ENCODE measurements around the gene HSPB6. TPM values are rescaled to one million over a fixed set of nuclear protein-coding genes. Genes with fewer than 3 reads are reported as not detected.

HSPB6 gene
- total and polyA plus RNA-seq, 2 donors from 2014 or later = 53.1 to 64.3 TPM

DNA sequence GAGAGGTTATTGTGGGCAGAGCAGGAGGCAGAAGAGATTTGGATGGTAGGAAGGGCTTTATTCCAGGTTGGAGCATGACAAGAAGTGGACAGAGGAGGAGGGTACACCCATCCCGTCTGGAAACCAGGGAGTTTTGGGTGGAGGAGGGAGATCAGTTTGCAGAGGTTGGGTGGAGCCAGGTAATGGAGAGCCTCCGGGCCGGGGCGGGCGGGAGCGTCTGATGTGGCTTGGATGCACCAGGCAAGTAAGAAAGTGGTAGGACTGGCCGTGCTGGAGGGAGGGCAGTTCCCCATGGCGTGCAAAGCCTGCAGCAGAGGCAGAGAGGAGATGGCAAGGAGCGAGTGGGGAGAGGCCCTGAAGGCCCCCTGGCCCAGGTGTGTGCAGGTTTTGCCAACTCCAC, 25.5 kb downstream of the HSPB6 start:
- H3K9ac ChIP-seq (ENCODE audit: low read length in 3 of 3) = no peak overlapping the region
- H3K4me3 ChIP-seq (ENCODE audit: low read length in 3 of 3) = no peak overlapping the region
- TF ChIP-seq, protein P1, sequence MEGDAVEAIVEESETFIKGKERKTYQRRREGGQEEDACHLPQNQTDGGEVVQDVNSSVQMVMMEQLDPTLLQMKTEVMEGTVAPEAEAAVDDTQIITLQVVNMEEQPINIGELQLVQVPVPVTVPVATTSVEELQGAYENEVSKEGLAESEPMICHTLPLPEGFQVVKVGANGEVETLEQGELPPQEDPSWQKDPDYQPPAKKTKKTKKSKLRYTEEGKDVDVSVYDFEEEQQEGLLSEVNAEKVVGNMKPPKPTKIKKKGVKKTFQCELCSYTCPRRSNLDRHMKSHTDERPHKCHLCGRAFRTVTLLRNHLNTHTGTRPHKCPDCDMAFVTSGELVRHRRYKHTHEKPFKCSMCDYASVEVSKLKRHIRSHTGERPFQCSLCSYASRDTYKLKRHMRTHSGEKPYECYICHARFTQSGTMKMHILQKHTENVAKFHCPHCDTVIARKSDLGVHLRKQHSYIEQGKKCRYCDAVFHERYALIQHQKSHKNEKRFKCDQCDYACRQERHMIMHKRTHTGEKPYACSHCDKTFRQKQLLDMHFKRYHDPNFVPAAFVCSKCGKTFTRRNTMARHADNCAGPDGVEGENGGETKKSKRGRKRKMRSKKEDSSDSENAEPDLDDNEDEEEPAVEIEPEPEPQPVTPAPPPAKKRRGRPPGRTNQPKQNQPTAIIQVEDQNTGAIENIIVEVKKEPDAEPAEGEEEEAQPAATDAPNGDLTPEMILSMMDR (IDR thresholded peaks at IDR 0.05; ENCODE audit: borderline replicate concordance, extremely low read depth, insufficient read depth) = no peak
- no peak for DNase-seq
- H3K36me3 ChIP-seq (ENCODE audit: control insufficient read depth in 2 of 3, insufficient read depth in 3 of 3, low read length in 3 of 3) = peaks cover 2 to 68% (median 34%) of the 10 kb centered on the region in 3 donors
- H3K27me3 ChIP-seq (ENCODE audit: control insufficient read depth, insufficient read depth, low read length) = no peaks in the 10 kb centered on the region
- no peaks in the 10 kb centered on the region for H3K9me3 ChIP-seq (ENCODE audit: control insufficient read depth in 2 of 3, insufficient read depth in 1 of 3, low read length in 3 of 3)
- FAIRE-seq = no peak
- no peak overlapping the region for H3K27ac ChIP-seq (ENCODE audit: low read depth in 2 of 2, low read length in 2 of 2)
- intact Hi-C loops (cut with DNase I) = no loop called here
- no peaks in the 10 kb centered on the region for H3K4me1 ChIP-seq (ENCODE audit: control insufficient read depth in 2 of 3, insufficient read depth in 2 of 3, low read depth in 1 of 3, low read length in 3 of 3)

DNA sequence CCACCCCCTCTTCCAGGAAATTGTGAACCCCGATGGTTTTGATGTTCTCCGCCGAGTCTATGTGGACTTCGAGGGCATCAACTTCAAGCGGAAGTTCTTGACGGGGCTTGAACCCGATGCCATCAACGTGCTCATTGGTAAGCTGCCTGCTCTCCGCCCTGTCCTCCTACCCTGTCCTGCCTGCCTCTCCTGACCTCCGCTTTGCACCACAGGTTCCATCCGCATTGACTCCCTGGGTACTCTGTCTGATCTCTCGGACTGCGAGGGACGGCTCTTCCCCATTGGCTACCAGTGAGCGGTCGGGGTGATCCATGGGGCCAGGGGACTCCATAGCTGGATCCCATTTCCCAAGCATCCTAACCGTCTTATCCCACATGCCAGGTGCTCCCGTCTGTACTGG, 26.5 kb downstream of the HSPB6 start:
- intact Hi-C loops (cut with DNase I) = no loop called here
- Histone ChIP-seq H3K36me3 (ENCODE audit: control insufficient read depth in 2 of 3, insufficient read depth in 3 of 3, low read length in 3 of 3) (peaks cover 5 to 75% (median 41%) of the 10 kb centered on the region in 3 donors), H3K9ac (ENCODE audit: low read length in 3 of 3) (no peak overlapping the region), H3K27ac (ENCODE audit: low read depth in 2 of 2, low read length in 2 of 2) (no peak overlapping the region), H3K4me1 (ENCODE audit: control insufficient read depth in 2 of 3, insufficient read depth in 2 of 3, low read depth in 1 of 3, low read length in 3 of 3) (no peaks in the 10 kb centered on the region), H3K4me3 (ENCODE audit: low read length in 3 of 3) (no peak overlapping the region), H3K27me3 (ENCODE audit: control insufficient read depth, insufficient read depth, low read length) (no peaks in the 10 kb centered on the region), H3K9me3 (ENCODE audit: control insufficient read depth in 2 of 3, insufficient read depth in 1 of 3, low read length in 3 of 3) (no peaks in the 10 kb centered on the region)
- DNase-seq = no peak
- no peak for FAIRE-seq
- TF ChIP-seq, protein P1 (IDR thresholded peaks at IDR 0.05; ENCODE audit: borderline replicate concordance, extremely low read depth, insufficient read depth) = no peak

GRCh38 chr19:35729763-35730162, 27.1 kb downstream of the HSPB6 start:
- intact Hi-C loops (cut with DNase I) = no loop called here
- Histone ChIP-seq H3K36me3 (ENCODE audit: control insufficient read depth in 2 of 3, insufficient read depth in 3 of 3, low read length in 3 of 3) (peaks cover 5 to 80% (median 46%) of the 10 kb centered on the region in 3 donors), H3K27ac (ENCODE audit: low read depth in 2 of 2, low read length in 2 of 2) (no peak overlapping the region), H3K27me3 (ENCODE audit: control insufficient read depth, insufficient read depth, low read length) (no peaks in the 10 kb centered on the region), H3K9ac (ENCODE audit: low read length in 3 of 3) (no peak overlapping the region), H3K4me1 (ENCODE audit: control insufficient read depth in 2 of 3, insufficient read depth in 2 of 3, low read depth in 1 of 3, low read length in 3 of 3) (no peaks in the 10 kb centered on the region), H3K4me3 (ENCODE audit: low read length in 3 of 3) (no peak overlapping the region), H3K9me3 (ENCODE audit: control insufficient read depth in 2 of 3, insufficient read depth in 1 of 3, low read length in 3 of 3) (no peaks in the 10 kb centered on the region)
- TF ChIP-seq, protein P1 (IDR thresholded peaks at IDR 0.05; ENCODE audit: borderline replicate concordance, extremely low read depth, insufficient read depth) = no peak
- no peak for DNase-seq
- no peak for FAIRE-seq

DNA sequence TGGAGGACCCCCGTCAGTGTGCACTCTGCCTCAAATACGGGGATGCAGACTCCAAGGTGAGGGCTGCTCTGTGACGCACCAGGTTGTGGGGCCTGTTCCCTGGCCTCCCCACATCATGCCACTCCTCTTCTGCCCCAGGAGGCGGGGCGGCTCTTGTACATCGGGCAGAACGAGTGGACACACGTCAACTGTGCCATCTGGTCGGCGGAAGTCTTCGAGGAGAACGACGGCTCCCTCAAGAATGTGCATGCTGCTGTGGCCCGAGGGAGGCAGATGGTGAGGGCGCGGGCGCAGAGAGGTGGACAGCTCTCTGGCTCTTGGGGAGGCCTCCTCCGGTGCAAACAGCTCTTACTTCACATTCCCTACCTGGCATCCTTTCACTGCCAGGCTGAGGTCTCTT, 27.8 kb downstream of the HSPB6 start:
- Histone ChIP-seq H3K4me1 (ENCODE audit: control insufficient read depth in 2 of 3, insufficient read depth in 2 of 3, low read depth in 1 of 3, low read length in 3 of 3) (no peaks in the 10 kb centered on the region), H3K27me3 (ENCODE audit: control insufficient read depth, insufficient read depth, low read length) (no peaks in the 10 kb centered on the region), H3K27ac (ENCODE audit: low read depth in 2 of 2, low read length in 2 of 2) (no peak overlapping the region), H3K9ac (ENCODE audit: low read length in 3 of 3) (no peak overlapping the region), H3K4me3 (ENCODE audit: low read length in 3 of 3) (no peak overlapping the region), H3K36me3 (ENCODE audit: control insufficient read depth in 2 of 3, insufficient read depth in 3 of 3, low read length in 3 of 3) (peaks cover 5 to 85% (median 50%) of the 10 kb centered on the region in 3 donors), H3K9me3 (ENCODE audit: control insufficient read depth in 2 of 3, insufficient read depth in 1 of 3, low read length in 3 of 3) (no peaks in the 10 kb centered on the region)
- FAIRE-seq (no peak), DNase-seq (no peak)
- intact Hi-C loops (cut with DNase I) = no loop called here
- TF ChIP-seq, protein P1 (IDR thresholded peaks at IDR 0.05; ENCODE audit: borderline replicate concordance, extremely low read depth, insufficient read depth) = no peak

All from kidney (tissue), 14 donors.